ENCODE measurements around the gene GYG2. TPM values are rescaled to one million over a fixed set of nuclear protein-coding genes. Genes with fewer than 3 reads are reported as not detected.
"Not testable (repeated sequence)": the region's sequence is repeated elsewhere in the genome, so short reads cannot be mapped to it uniquely, and the experiment has no call there.

GYG2 gene
- 100 to 1,000 TPM in 1 of 3 donors, 10 to 100 TPM in 2; 13.6 to 441 (median 34.3) TPM for polyA plus RNA-seq

GRCh38 chrX:2828344-2828958, at the start of gene GYG2:
Gene GYG2, plus strand, starts transcription at chrX:2828930. Its CDS starts 1,259 bp downstream, at chrX:2830189.
- H3K27ac ChIP-seq (ENCODE audit: low read depth, low read length), result no peak within 1 kb of the TSS
- 17 to 20% (median 19%) methylated on average over 38 to 51 of the region's 56 CpGs for WGBS, 3 donors

- not testable (repeated sequence) for H3K27ac ChIP-seq (ENCODE audit: low read depth, low read length)
- 56 to 76% (median 72%) methylated on average over 12 of the region's 12 CpGs for WGBS, 3 donors
Observed at GRCh38 chrX:2780472-2781225, 48.1 kb upstream of the GYG2 start.

GRCh38 chrX:2781226-2781571, 47.5 kb upstream of the GYG2 start:
- no peak overlapping the region for H3K27ac ChIP-seq (ENCODE audit: low read depth, low read length)
- 65 to 96% (median 67%) methylated on average over 1 of the region's 1 CpG for WGBS, 3 donors

GRCh38 chrX:2781698-2782097, 47.0 kb upstream of the GYG2 start:
- 14 to 34% (median 32%) methylated on average over 6 of the region's 6 CpGs for WGBS, 3 donors
- no peak overlapping the region for H3K27ac ChIP-seq (ENCODE audit: low read depth, low read length)

- WGBS, 3 donors, result 55 to 60% (median 59%) methylated on average over 3 to 4 of the region's 4 CpGs
- no peak overlapping the region for H3K27ac ChIP-seq (ENCODE audit: low read depth, low read length)
Observed at GRCh38 chrX:2782171-2782570, 46.6 kb upstream of the GYG2 start.

GRCh38 chrX:2782778-2783177, 46.0 kb upstream of the GYG2 start:
- 55 to 70% (median 65%) methylated on average over 4 of the region's 4 CpGs for WGBS, 3 donors
- H3K27ac ChIP-seq (ENCODE audit: low read depth, low read length), result no peak overlapping the region

GRCh38 chrX:2784026-2784425, 44.7 kb upstream of the GYG2 start:
- no peak overlapping the region for H3K27ac ChIP-seq (ENCODE audit: low read depth, low read length)

GRCh38 chrX:2785538-2785937, 43.2 kb upstream of the GYG2 start:
- no peak overlapping the region for H3K27ac ChIP-seq (ENCODE audit: low read depth, low read length)
- WGBS, 3 donors, result 82 to 88% (median 83%) methylated on average over 4 of the region's 4 CpGs

More at GRCh38 chrX:2784026-2784425, 44.7 kb upstream of the GYG2 start:
- 52 to 73% (median 58%) methylated on average over 6 of the region's 6 CpGs for WGBS, 3 donors

- no peak overlapping the region for H3K27ac ChIP-seq (ENCODE audit: low read depth, low read length)
- WGBS, 3 donors, result 79 to 86% (median 84%) methylated on average over 4 of the region's 4 CpGs
Observed at GRCh38 chrX:2788980-2789379, 39.8 kb upstream of the GYG2 start.

GRCh38 chrX:2789569-2789968, 39.2 kb upstream of the GYG2 start:
- WGBS, 3 donors, result 84 to 95% (median 90%) methylated on average over 3 of the region's 3 CpGs
- H3K27ac ChIP-seq (ENCODE audit: low read depth, low read length), result no peak overlapping the region

- WGBS, 3 donors, result 56 to 70% (median 56%) methylated on average over 5 to 7 of the region's 7 CpGs
- no peak overlapping the region for H3K27ac ChIP-seq (ENCODE audit: low read depth, low read length)
Observed at GRCh38 chrX:2793752-2794151, 35.0 kb upstream of the GYG2 start.

GRCh38 chrX:2794336-2794735, 34.4 kb upstream of the GYG2 start:
- H3K27ac ChIP-seq (ENCODE audit: low read depth, low read length), result no peak overlapping the region
- 91 to 97% (median 95%) methylated on average over 17 to 19 of the region's 19 CpGs for WGBS, 3 donors

GRCh38 chrX:2796808-2797207, 31.9 kb upstream of the GYG2 start:
- 51 to 75% (median 69%) methylated on average over 14 to 15 of the region's 15 CpGs for WGBS, 3 donors
- not testable (repeated sequence) for H3K27ac ChIP-seq (ENCODE audit: low read depth, low read length)

- 69 to 80% (median 70%) methylated on average over 4 of the region's 4 CpGs for WGBS, 3 donors
Observed at GRCh38 chrX:2799369-2799768, 29.4 kb upstream of the GYG2 start.

GRCh38 chrX:2799980-2800379, 28.8 kb upstream of the GYG2 start:
- 75 to 90% (median 89%) methylated on average over 2 to 5 of the region's 5 CpGs for WGBS, 3 donors

More at GRCh38 chrX:2799369-2799768, 29.4 kb upstream of the GYG2 start:
- no peak overlapping the region for H3K27ac ChIP-seq (ENCODE audit: low read depth, low read length)

GRCh38 chrX:2801223-2801622, 27.5 kb upstream of the GYG2 start:
- 95 to 100% (median 96%) methylated on average over 4 of the region's 4 CpGs for WGBS, 3 donors
- H3K27ac ChIP-seq (ENCODE audit: low read depth, low read length), result no peak overlapping the region

More at GRCh38 chrX:2799980-2800379, 28.8 kb upstream of the GYG2 start:
- not testable (repeated sequence) for H3K27ac ChIP-seq (ENCODE audit: low read depth, low read length)

- H3K27ac ChIP-seq (ENCODE audit: low read depth, low read length), result not testable (repeated sequence)
- WGBS, 3 donors, result 50 to 71% (median 59%) methylated on average over 16 to 18 of the region's 18 CpGs
Observed at GRCh38 chrX:2802376-2803090, 26.2 kb upstream of the GYG2 start.

- WGBS, 3 donors, result 36 to 90% (median 78%) methylated on average over 6 to 8 of the region's 8 CpGs
- not testable (repeated sequence) for H3K27ac ChIP-seq (ENCODE audit: low read depth, low read length)
Observed at GRCh38 chrX:2803486-2803885, 25.2 kb upstream of the GYG2 start.
